GM12873 (cell line): ENCODE results near the gene COL1A2.

Source experiments
- TF ChIP-seq, protein P1 (sequence below): IDR thresholded peaks from 2 replicates; pipeline ENCODE4 v1.5.1; 2012; ENCODE audit warnings: low read depth, mild to moderate bottlenecking, moderate library complexity, low read length, control low read depth; ENCODE audit not compliant: insufficient read depth; ENCODE audit errors: missing control alignments

The COL1A2 gene

DNA sequence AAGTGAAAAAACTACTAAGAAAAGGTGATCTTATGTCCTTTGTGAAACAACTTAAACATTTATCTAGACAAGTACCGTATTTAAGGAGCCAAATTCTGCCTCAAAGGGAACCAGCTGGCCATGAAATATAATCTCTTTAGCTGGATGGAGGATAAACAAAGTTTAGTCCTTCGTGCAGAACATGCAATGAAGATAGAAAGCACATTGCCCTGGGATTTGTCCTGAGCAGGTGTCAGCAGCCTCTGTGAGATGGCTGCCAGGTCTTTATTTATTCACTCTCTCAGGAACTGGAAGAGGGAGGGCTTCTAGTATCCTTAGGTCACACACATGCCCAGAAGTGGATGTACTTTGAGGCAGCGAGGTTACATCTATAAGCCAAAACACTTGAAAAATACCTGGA is 57.5 kb downstream of the COL1A2 start:
- TF ChIP-seq, protein P1, sequence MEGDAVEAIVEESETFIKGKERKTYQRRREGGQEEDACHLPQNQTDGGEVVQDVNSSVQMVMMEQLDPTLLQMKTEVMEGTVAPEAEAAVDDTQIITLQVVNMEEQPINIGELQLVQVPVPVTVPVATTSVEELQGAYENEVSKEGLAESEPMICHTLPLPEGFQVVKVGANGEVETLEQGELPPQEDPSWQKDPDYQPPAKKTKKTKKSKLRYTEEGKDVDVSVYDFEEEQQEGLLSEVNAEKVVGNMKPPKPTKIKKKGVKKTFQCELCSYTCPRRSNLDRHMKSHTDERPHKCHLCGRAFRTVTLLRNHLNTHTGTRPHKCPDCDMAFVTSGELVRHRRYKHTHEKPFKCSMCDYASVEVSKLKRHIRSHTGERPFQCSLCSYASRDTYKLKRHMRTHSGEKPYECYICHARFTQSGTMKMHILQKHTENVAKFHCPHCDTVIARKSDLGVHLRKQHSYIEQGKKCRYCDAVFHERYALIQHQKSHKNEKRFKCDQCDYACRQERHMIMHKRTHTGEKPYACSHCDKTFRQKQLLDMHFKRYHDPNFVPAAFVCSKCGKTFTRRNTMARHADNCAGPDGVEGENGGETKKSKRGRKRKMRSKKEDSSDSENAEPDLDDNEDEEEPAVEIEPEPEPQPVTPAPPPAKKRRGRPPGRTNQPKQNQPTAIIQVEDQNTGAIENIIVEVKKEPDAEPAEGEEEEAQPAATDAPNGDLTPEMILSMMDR = no peak

DNA sequence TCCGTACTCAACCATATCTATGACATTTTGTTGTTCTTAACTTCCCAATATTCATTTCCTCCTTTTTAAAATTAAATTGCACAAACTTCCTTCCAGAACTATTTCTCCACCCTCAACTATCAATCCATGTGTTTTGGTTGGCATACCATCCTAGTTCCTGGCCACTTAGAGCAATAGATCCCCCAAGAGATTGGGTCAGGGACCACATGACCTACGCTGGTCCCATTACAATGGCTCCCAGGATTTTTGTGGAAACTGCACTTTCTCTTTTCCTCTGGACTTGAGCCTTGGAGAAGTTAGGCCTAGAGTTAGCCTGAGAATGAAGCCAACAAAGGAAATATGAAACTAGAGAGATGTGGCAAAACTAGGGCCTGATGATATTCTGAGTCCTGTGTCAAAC is 59.2 kb downstream of the COL1A2 start:
- TF ChIP-seq, protein P1 = no peak

DNA sequence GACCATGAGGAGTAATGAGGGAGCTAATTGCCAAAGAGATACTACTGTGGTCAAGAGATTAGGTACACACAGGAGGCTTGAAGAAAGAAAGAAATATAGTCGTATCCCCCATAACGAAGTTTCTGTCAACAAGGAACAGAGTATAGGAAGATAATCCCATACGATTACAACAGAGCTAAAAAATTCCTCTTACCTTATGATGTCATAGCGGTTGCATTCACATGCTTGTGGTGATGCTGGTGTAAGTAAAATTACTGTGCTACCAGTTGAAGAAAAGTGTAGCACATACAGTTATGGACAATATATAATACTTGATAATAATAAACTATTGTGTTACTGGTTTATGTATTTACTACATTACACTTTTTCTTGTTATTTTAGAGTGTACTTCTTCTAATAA is 63.3 kb downstream of the COL1A2 start:
- TF ChIP-seq, protein P1 = no peak

DNA sequence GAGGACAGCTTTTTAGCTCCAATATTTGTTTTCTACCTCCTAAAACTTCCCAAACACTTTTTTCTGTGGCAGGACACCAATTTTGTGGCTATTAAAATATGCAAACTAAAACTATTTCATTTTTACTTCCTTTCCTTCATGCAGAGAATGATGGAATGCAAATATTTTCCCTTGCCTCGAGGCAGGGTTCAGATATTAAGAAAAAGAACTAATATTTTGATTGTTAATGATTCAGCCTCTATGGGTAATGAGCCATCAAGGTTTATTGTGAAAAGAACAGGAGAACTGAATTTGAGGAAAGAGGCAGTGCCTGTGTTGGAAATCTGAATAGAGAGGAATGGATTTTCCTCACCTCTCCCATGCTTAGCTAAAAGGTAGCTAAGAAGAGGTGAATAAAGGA is 71.8 kb downstream of the COL1A2 start:
- TF ChIP-seq, protein P1 = no peak

DNA sequence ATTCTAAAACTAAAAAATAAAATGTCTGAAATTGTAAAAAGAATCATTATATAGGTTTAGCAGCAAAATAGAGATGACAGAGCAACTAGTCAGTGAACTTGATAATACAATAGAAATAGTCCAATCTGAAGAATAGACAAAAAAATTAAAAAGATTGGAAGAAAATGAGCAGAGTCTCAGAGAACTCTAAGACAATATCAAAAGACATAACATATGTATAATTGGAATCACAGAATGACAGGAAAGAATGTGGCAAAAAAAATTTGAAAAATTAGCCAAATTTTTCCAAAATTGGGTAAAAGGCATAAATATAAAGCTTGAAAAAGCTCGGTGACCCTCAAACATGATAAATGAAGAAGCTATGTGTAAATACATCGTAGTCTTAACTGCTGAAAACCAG is 76.9 kb downstream of the COL1A2 start:
- TF ChIP-seq, protein P1 = no peak

DNA sequence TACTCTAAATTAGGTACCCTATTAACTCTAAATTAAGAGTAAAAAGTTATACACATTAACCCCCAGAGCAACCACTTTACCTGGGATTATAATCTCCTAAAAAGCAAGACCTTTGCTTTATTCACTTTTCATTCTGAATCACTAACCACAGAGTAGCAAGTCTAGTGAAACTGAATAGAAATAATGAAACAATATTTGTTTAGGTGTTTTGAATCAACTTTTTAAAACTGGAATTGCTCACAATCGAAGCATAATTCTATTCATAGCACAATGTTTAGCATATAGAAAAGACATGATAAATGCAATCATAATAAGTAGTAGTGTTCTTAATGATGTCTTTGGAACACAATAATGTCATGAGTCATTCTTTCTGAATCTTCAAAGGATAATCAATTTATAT is 77.9 kb downstream of the COL1A2 start:
- TF ChIP-seq, protein P1 = no peak

DNA sequence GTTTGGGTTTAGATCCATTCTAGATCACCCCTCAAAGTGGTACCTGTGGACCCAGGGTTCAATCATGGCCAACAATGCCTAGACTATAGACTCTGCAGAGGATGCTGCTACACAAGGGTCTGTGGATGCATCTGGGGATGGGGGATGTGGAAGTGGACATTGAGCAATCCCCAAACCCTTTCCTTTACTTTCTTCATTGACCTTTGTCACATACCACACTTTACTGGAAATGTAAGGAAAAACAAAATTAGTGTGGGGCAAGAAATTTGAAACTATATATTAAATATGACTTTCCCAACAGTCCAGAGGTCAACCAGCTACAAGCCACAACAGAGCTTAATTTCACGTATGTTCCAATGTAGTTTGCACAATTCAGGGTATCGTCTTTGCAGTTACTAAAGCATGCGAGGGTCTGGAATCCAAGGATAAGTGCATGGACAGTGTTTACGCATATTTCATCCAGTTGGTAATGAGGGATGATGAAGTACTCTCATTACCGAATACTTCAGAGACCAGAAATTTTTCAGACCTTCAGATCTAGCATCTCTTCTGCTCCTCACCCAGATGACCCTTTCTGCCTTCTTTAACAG is 81.7 kb downstream of the COL1A2 start:
- TF ChIP-seq, protein P1 = no peak
